PC-3 (cell line): ENCODE data around the gene SEMA4B. TPM values are rescaled to one million over a fixed set of nuclear protein-coding genes. Genes with fewer than 3 reads are reported as not detected.

Experiments
- ATAC-seq: fragments of 200-7000 bp; cut with Tn5 transposase; 2 replicates; pipeline ENCODE4 v1.9.1; 2020; ENCODE audit warnings: mild to moderate bottlenecking, moderate library complexity
- BruUV-seq: library from RNA; stranded (reverse); fragments of 400-500 nt; replicated peaks from 2 replicates; lab custom pipeline; 2021; lab: Mats Ljungman, UMichigan
- CTCF ChIA-PET: fragments of 300-600 bp; sonication (Branson Sonifier 250); formaldehyde crosslinking; loops from one replicate; lab custom pipeline; 2022; ENCODE audit warnings: antibody characterized with exemption; lab: Charles Lee
- POLR2A ChIA-PET: fragments of 300-600 bp; sonication (Branson Sonifier 250); formaldehyde crosslinking; loops from one replicate; lab custom pipeline; 2022; ENCODE audit warnings: antibody characterized with exemption; ENCODE audit not compliant: unreplicated experiment; lab: Charles Lee
- DNase-seq: peaks from one replicate; pipeline ENCODE4 v3.0.0-alpha.2; 2015
- H2AFZ ChIP-seq: fragments of 300-600 bp; sonication (generic); 2 replicates; pipeline ENCODE4 v1.6.0; 2016; ENCODE audit warnings: antibody characterized with exemption, low read length
- H3F3A ChIP-seq: fragments of 300-600 bp; sonication (generic); one replicate; pipeline ENCODE4 v1.6.0; 2017; ENCODE audit warnings: antibody characterized with exemption, low read length, control low read depth, mild to moderate bottlenecking; ENCODE audit not compliant: unreplicated experiment
- H3K27ac ChIP-seq: fragments of 300-600 bp; sonication (generic); 2 replicates; pipeline ENCODE4 v1.5.1; 2016; ENCODE audit warnings: mild to moderate bottlenecking, low read length
- H3K27me3 ChIP-seq: fragments of 300-600 bp; sonication (generic); 2 replicates; pipeline ENCODE4 v1.6.1; 2016; ENCODE audit warnings: low read length, mixed read lengths
- H3K36me3 ChIP-seq: fragments of 300-600 bp; sonication (generic); 2 replicates; pipeline ENCODE4 v1.6.1; 2016; ENCODE audit warnings: low read depth, mixed run types, low read length, mixed read lengths
- H3K4me1 ChIP-seq: fragments of 300-600 bp; sonication (generic); 2 replicates; pipeline ENCODE4 v1.5.1; 2016; ENCODE audit warnings: low read length; ENCODE audit not compliant: insufficient read depth
- H3K4me2 ChIP-seq: fragments of 300-600 bp; sonication (generic); 2 replicates; pipeline ENCODE4 v1.6.0; 2016; ENCODE audit warnings: low read length
- H3K4me3 ChIP-seq: fragments of 300-600 bp; sonication (generic); 2 replicates; pipeline ENCODE4 v1.5.1; 2016; ENCODE audit warnings: mild to moderate bottlenecking, low read length, mixed read lengths
- H3K79me2 ChIP-seq: fragments of 300-600 bp; sonication (generic); 2 replicates; pipeline ENCODE4 v1.6.1; 2017; ENCODE audit warnings: low read length, mixed read lengths
- H3K9ac ChIP-seq: fragments of 300-600 bp; sonication (generic); 2 replicates; pipeline ENCODE4 v1.6.0; 2016; ENCODE audit warnings: mild to moderate bottlenecking, low read length
- H3K9me2 ChIP-seq: fragments of 300-600 bp; sonication (generic); replicated peaks from 2 replicates; pipeline ENCODE4 v1.6.1; 2016; ENCODE audit warnings: mixed run types, low read length, mixed read lengths
- H3K9me3 ChIP-seq: fragments of 300-600 bp; sonication (generic); 2 replicates; pipeline ENCODE4 v1.6.1; 2016; ENCODE audit warnings: low read length, mixed read lengths
- H4K20me1 ChIP-seq: fragments of 300-600 bp; sonication (generic); 2 replicates; pipeline ENCODE4 v1.6.1; 2016; ENCODE audit warnings: low read length, mixed read lengths
- EZH2 ChIP-seq: fragments of 300-600 bp; sonication (generic); IDR thresholded peaks from one replicate; pipeline ENCODE4 v1.6.1; 2017; ENCODE audit warnings: antibody characterized with exemption, mild to moderate bottlenecking, low read length; ENCODE audit not compliant: unreplicated experiment
- EZH2phosphoT487 ChIP-seq: fragments of 300-600 bp; sonication (generic); IDR thresholded peaks from 2 replicates; pipeline ENCODE4 v1.6.1; 2018; ENCODE audit warnings: mild to moderate bottlenecking, antibody characterized with exemption, low read length, borderline replicate concordance
- intact Hi-C: fragments of 100-400 bp; cut with micrococcal nuclease; formaldehyde crosslinking; loops from 2 replicates; pipeline ENCODE4 v1.9.0; 2023
- total RNA-seq: library from RNA; depleted of rRNA; stranded (reverse); fragments of >200 nt; gene quantifications from 2 replicates; pipeline ENCODE4 v1.2.3, GENCODE V29; 2014
- TF ChIP-seq, protein P1 (sequence below): fragments of 300-600 bp; sonication (generic); conservative IDR thresholded peaks from 2 replicates; pipeline ENCODE4 v1.5.1; 2017; ENCODE audit warnings: antibody characterized with exemption, low read depth, mild to moderate bottlenecking, low read length

SEMA4B gene
- total RNA-seq, 1 experiment from 2014 or later: 114 TPM

DNA sequence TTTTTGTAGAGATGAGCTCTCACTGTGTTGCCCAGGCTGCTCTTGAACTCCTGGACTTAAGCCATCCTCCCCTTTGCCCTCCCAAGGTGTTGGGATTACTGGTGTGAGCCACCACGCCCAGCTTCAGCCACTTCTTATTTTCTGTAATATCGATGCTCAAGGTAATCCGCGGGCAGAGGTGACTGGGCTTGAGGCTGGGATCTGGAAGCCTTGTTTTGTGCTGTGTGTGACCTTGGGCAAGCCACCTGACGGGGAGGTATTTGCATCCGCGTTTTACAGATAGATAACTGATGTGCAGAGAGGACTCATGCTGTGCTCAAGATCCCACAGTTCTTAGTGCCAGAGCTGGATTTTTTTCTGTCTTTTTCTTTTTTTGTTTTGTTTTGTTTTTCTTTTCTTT lies 27.8 kb upstream of the SEMA4B start:
- DNase-seq (no peak), ATAC-seq (no peak)
- H3K9ac ChIP-seq: no peak overlapping the region
- no peaks in the 10 kb centered on the region for H3F3A ChIP-seq
- H3K36me3 ChIP-seq: no peaks in the 10 kb centered on the region
- POLR2A ChIA-PET: no interaction called here
- no peaks in the 10 kb centered on the region for H3K9me3 ChIP-seq
- H3K27me3 ChIP-seq: no peaks in the 10 kb centered on the region
- intact Hi-C loops: no loop called here
- peaks cover under 1% of the 10 kb centered on the region; the same call in 1 of the 2 replicates for H3K4me1 ChIP-seq
- BruUV-seq: no TSS peak
- no peaks in the 10 kb centered on the region for H3K79me2 ChIP-seq
- no peak overlapping the region for H3K4me2 ChIP-seq
- CTCF ChIA-PET: no interaction called here
- H3K27ac ChIP-seq: no peak overlapping the region
- H4K20me1 ChIP-seq: no peaks in the 10 kb centered on the region
- H3K9me2 ChIP-seq: no peaks in the 10 kb centered on the region
- H2AFZ ChIP-seq: no peak overlapping the region
- H3K4me3 ChIP-seq: no peak overlapping the region
- TF ChIP-seq, protein P1, sequence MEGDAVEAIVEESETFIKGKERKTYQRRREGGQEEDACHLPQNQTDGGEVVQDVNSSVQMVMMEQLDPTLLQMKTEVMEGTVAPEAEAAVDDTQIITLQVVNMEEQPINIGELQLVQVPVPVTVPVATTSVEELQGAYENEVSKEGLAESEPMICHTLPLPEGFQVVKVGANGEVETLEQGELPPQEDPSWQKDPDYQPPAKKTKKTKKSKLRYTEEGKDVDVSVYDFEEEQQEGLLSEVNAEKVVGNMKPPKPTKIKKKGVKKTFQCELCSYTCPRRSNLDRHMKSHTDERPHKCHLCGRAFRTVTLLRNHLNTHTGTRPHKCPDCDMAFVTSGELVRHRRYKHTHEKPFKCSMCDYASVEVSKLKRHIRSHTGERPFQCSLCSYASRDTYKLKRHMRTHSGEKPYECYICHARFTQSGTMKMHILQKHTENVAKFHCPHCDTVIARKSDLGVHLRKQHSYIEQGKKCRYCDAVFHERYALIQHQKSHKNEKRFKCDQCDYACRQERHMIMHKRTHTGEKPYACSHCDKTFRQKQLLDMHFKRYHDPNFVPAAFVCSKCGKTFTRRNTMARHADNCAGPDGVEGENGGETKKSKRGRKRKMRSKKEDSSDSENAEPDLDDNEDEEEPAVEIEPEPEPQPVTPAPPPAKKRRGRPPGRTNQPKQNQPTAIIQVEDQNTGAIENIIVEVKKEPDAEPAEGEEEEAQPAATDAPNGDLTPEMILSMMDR: no peak
- no peak for TF ChIP-seq EZH2phosphoT487
- TF ChIP-seq EZH2: no peak

GRCh38 chr15:90174140-90174875 lies 26.8 kb upstream of the SEMA4B start:
- Histone ChIP-seq H3K27me3 (no peaks in the 10 kb centered on the region), H2AFZ (no peak overlapping the region), H3K9me2 (no peaks in the 10 kb centered on the region), H3K36me3 (no peaks in the 10 kb centered on the region), H3K9ac (no peak overlapping the region), H3K9me3 (no peaks in the 10 kb centered on the region), H4K20me1 (no peaks in the 10 kb centered on the region), H3K4me2 (no peak overlapping the region), H3K4me3 (no peak overlapping the region), H3K4me1 (no peaks in the 10 kb centered on the region), H3K27ac (no peak overlapping the region), H3F3A (no peaks in the 10 kb centered on the region), H3K79me2 (no peaks in the 10 kb centered on the region)
- DNase-seq (no peak), ATAC-seq (no peak)
- BruUV-seq: no TSS peak
- intact Hi-C loops: no loop called here
- TF ChIP-seq EZH2phosphoT487: no peak
- TF ChIP-seq, protein P1: no peak
- ChIA-PET POLR2A (no interaction called here), CTCF (no interaction called here)

DNA sequence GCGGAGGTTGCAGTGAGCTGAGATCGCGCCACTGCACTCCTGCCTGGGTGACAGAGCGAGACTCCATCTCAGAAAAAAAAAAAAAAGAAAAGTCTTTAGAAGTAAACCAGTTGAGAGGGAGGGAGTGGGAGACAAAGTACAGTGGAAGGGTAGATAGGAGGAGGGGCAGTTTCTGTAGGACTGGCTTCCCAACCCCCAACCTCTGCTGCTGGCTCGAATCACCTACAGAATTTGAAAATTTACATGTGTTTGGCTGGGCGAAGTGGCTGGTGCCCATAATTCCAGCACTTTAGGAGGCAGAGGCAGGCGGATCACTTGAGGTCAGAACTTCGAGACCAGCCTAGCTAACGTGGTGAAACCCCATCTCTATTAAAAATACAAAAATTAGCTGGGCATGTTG lies 24.1 kb upstream of the SEMA4B start:
- Histone ChIP-seq H3K9me2 (no peaks in the 10 kb centered on the region), H3F3A (no peaks in the 10 kb centered on the region), H3K27me3 (no peaks in the 10 kb centered on the region), H4K20me1 (no peaks in the 10 kb centered on the region), H3K4me1 (no peaks in the 10 kb centered on the region), H3K36me3 (no peaks in the 10 kb centered on the region), H3K9me3 (no peaks in the 10 kb centered on the region), H2AFZ (no peak overlapping the region), H3K9ac (no peak overlapping the region), H3K27ac (no peak overlapping the region), H3K4me2 (no peak overlapping the region), H3K79me2 (no peaks in the 10 kb centered on the region), H3K4me3 (no peak overlapping the region)
- no TSS peak for BruUV-seq
- TF ChIP-seq EZH2 (no peak), EZH2phosphoT487 (no peak)
- TF ChIP-seq, protein P1: no peak
- POLR2A ChIA-PET: no interaction called here
- ATAC-seq (no peak), DNase-seq (no peak)
- CTCF ChIA-PET: no interaction called here
- intact Hi-C loops: no loop called here
